IPS-20b (cell line): ENCODE data around the gene BPGM.
"Not testable (repeated sequence)": the region's sequence is repeated elsewhere in the genome, so short reads cannot be mapped to it uniquely, and the experiment has no call there.

Source experiments
- H3K27ac ChIP-seq: one replicate; pipeline ENCODE4 v1.5.1; 2013; ENCODE audit warnings: low read length
- H3K27me3 ChIP-seq: 2 replicates; pipeline ENCODE4 v1.6.1; 2013; ENCODE audit warnings: mild to moderate bottlenecking, low read length, inconsistent platforms; ENCODE audit not compliant: insufficient read depth
- H3K36me3 ChIP-seq: 2 replicates; pipeline ENCODE4 v1.6.1; 2013; ENCODE audit warnings: low read depth, mild to moderate bottlenecking, inconsistent platforms, low read length, moderate library complexity; ENCODE audit not compliant: insufficient read depth
- H3K4me1 ChIP-seq: 2 replicates; pipeline ENCODE4 v1.6.1; 2013; ENCODE audit warnings: mild to moderate bottlenecking, control low read depth, inconsistent platforms, low read length, moderate library complexity; ENCODE audit not compliant: insufficient read depth
- H3K4me3 ChIP-seq: 2 replicates; pipeline ENCODE4 v1.5.1; 2013; ENCODE audit warnings: mild to moderate bottlenecking, low read length, inconsistent platforms
- H3K9ac ChIP-seq: 2 replicates; pipeline ENCODE4 v1.6.1; 2013; ENCODE audit warnings: low read depth, mild to moderate bottlenecking, inconsistent platforms, low read length, moderate library complexity
- H3K9me3 ChIP-seq: 2 replicates; pipeline ENCODE4 v1.6.1; 2013; ENCODE audit warnings: mild to moderate bottlenecking, low read depth, low read length, inconsistent platforms; ENCODE audit not compliant: insufficient read depth

Gene BPGM

GRCh38 chr7:134649226-134649775 lies 2.6 kb downstream of the BPGM start:
- Histone ChIP-seq H3K27ac (no peak overlapping the region), H3K4me1 (no peaks in the 10 kb centered on the region), H3K36me3 (no peaks in the 10 kb centered on the region), H3K9me3 (no peaks in the 10 kb centered on the region), H3K4me3 (no peak overlapping the region), H3K9ac (no peak overlapping the region), H3K27me3 (no peaks in the 10 kb centered on the region)

- Histone ChIP-seq H3K9ac (no peak overlapping the region), H3K36me3 (no peaks in the 10 kb centered on the region), H3K9me3 (no peaks in the 10 kb centered on the region), H3K27me3 (no peaks in the 10 kb centered on the region), H3K4me1 (no peaks in the 10 kb centered on the region), H3K27ac (no peak overlapping the region), H3K4me3 (no peak overlapping the region)
Measured at GRCh38 chr7:134651991-134652390, 5.3 kb downstream of the BPGM start.

- Histone ChIP-seq H3K4me3 (no peak overlapping the region), H3K9ac (no peak overlapping the region), H3K27me3 (no peaks in the 10 kb centered on the region), H3K36me3 (no peaks in the 10 kb centered on the region), H3K9me3 (no peaks in the 10 kb centered on the region), H3K27ac (no peak overlapping the region), H3K4me1 (no peaks in the 10 kb centered on the region)
Measured at GRCh38 chr7:134654104-134654775, 7.6 kb downstream of the BPGM start.

GRCh38 chr7:134657526-134657925 lies 10.9 kb downstream of the BPGM start:
- Histone ChIP-seq H3K9ac (no peak overlapping the region), H3K27ac (no peak overlapping the region), H3K27me3 (no peaks in the 10 kb centered on the region), H3K36me3 (peaks cover 14% of the 10 kb centered on the region; the same call in 1 of the 2 replicates), H3K4me3 (no peak overlapping the region), H3K4me1 (peaks cover 2% of the 10 kb centered on the region; the same call in 1 of the 2 replicates), H3K9me3 (no peaks in the 10 kb centered on the region)

GRCh38 chr7:134660242-134660785 lies 13.7 kb downstream of the BPGM start:
- H3K4me1 ChIP-seq = peaks cover 2% of the 10 kb centered on the region; the same call in 1 of the 2 replicates
- no peaks in the 10 kb centered on the region for H3K9me3 ChIP-seq
- no peak overlapping the region for H3K9ac ChIP-seq
- H3K27ac ChIP-seq = no peak overlapping the region
- H3K27me3 ChIP-seq = no peaks in the 10 kb centered on the region
- peaks cover 14% of the 10 kb centered on the region; the same call in 1 of the 2 replicates for H3K36me3 ChIP-seq
- no peak overlapping the region for H3K4me3 ChIP-seq

- H3K36me3 ChIP-seq = peaks cover 14% of the 10 kb centered on the region; the same call in 1 of the 2 replicates
- H3K27me3 ChIP-seq = no peaks in the 10 kb centered on the region
- H3K27ac ChIP-seq = no peak overlapping the region
- no peak overlapping the region for H3K4me3 ChIP-seq
- H3K4me1 ChIP-seq = peaks cover 2% of the 10 kb centered on the region; the same call in 1 of the 2 replicates
- H3K9me3 ChIP-seq = no peaks in the 10 kb centered on the region
- no peak overlapping the region for H3K9ac ChIP-seq
Measured at GRCh38 chr7:134660961-134661376, 14.3 kb downstream of the BPGM start.

- H3K4me1 ChIP-seq = peaks cover 2% of the 10 kb centered on the region; the same call in 1 of the 2 replicates
- H3K27me3 ChIP-seq = no peaks in the 10 kb centered on the region
- no peak overlapping the region for H3K9ac ChIP-seq
- peaks cover 14% of the 10 kb centered on the region; the same call in 1 of the 2 replicates for H3K36me3 ChIP-seq
- no peaks in the 10 kb centered on the region for H3K9me3 ChIP-seq
- no peak overlapping the region for H3K4me3 ChIP-seq
- H3K27ac ChIP-seq = no peak overlapping the region
Measured at GRCh38 chr7:134662166-134662870, 15.7 kb downstream of the BPGM start.

GRCh38 chr7:134662871-134663205 lies 16.2 kb downstream of the BPGM start:
- H3K27ac ChIP-seq = no peak overlapping the region

GRCh38 chr7:134665045-134665444 lies 18.4 kb downstream of the BPGM start:
- not testable (repeated sequence) for H3K9me3 ChIP-seq, H3K27ac ChIP-seq, H3K27me3 ChIP-seq, H3K4me3 ChIP-seq, H3K9ac ChIP-seq
- Histone ChIP-seq H3K4me1 (peaks cover 13% of the 10 kb centered on the region), H3K36me3 (peaks cover 14% of the 10 kb centered on the region; the same call in 1 of the 2 replicates)

More at GRCh38 chr7:134662871-134663205, 16.2 kb downstream of the BPGM start:
- no peaks in the 10 kb centered on the region for H3K27me3 ChIP-seq
- H3K4me1 ChIP-seq = peaks cover 2% of the 10 kb centered on the region; the same call in 1 of the 2 replicates
- H3K9me3 ChIP-seq = no peaks in the 10 kb centered on the region
- H3K4me3 ChIP-seq = no peak overlapping the region
- H3K36me3 ChIP-seq = peaks cover 14% of the 10 kb centered on the region; the same call in 1 of the 2 replicates
- no peak overlapping the region for H3K9ac ChIP-seq

GRCh38 chr7:134667899-134668298 lies 21.2 kb downstream of the BPGM start:
- no peak overlapping the region for H3K27ac ChIP-seq
- H3K9ac ChIP-seq = no peak overlapping the region
- no peaks in the 10 kb centered on the region for H3K36me3 ChIP-seq
- no peaks in the 10 kb centered on the region for H3K9me3 ChIP-seq
- no peak overlapping the region for H3K4me3 ChIP-seq
- no peaks in the 10 kb centered on the region for H3K27me3 ChIP-seq
- peaks cover 11% of the 10 kb centered on the region for H3K4me1 ChIP-seq

- no peak overlapping the region for H3K4me3 ChIP-seq
- H3K9me3 ChIP-seq = peaks cover 3% of the 10 kb centered on the region; the same call in 1 of the 2 replicates
- no peak overlapping the region for H3K27ac ChIP-seq
- peaks cover 3% of the 10 kb centered on the region; the same call in 1 of the 2 replicates for H3K36me3 ChIP-seq
- peaks cover 11% of the 10 kb centered on the region for H3K4me1 ChIP-seq
- H3K9ac ChIP-seq = no peak overlapping the region
- H3K27me3 ChIP-seq = no peaks in the 10 kb centered on the region
Measured at GRCh38 chr7:134669388-134669787, 22.7 kb downstream of the BPGM start.
